H9 (cell line): ENCODE results near the gene TOMM7. TPM values are rescaled to one million over a fixed set of nuclear protein-coding genes. Genes with fewer than 3 reads are reported as not detected.

Experiments
- DNase-seq: peaks from one replicate; pipeline ENCODE4 v3.0.0-alpha.2; 2017
- H2AFZ ChIP-seq: one replicate; pipeline ENCODE4 v1.6.1; 2013; ENCODE audit warnings: mild to moderate bottlenecking, low read length, control low read depth, moderate library complexity
- H2AK5ac ChIP-seq: 2 replicates; pipeline ENCODE4 v1.6.1; 2013; ENCODE audit warnings: low read length, control low read depth, mixed read lengths; ENCODE audit not compliant: insufficient read length
- H2BK120ac ChIP-seq: one replicate; pipeline ENCODE4 v1.6.1; 2013; ENCODE audit warnings: low read depth, mild to moderate bottlenecking, low read length, control low read depth, inconsistent platforms; ENCODE audit not compliant: poor library complexity, severe bottlenecking
- H2BK12ac ChIP-seq: 2 replicates; pipeline ENCODE4 v1.6.1; 2013; ENCODE audit warnings: low read length, control low read depth, mixed read lengths, low read depth; ENCODE audit not compliant: insufficient read length
- H2BK15ac ChIP-seq: 2 replicates; pipeline ENCODE4 v1.6.1; 2013; ENCODE audit warnings: low read depth, low read length, control low read depth
- H2BK20ac ChIP-seq: one replicate; pipeline ENCODE4 v1.6.1; 2013; ENCODE audit warnings: low read depth, mild to moderate bottlenecking, low read length, control low read depth, inconsistent platforms; ENCODE audit not compliant: poor library complexity, severe bottlenecking
- H2BK5ac ChIP-seq: 2 replicates; pipeline ENCODE4 v1.6.1; 2013; ENCODE audit warnings: low read length, control low read depth, mixed read lengths; ENCODE audit not compliant: insufficient read length
- H3K14ac ChIP-seq: 2 replicates; pipeline ENCODE4 v1.6.1; 2013; ENCODE audit warnings: low read length, control low read depth; ENCODE audit not compliant: insufficient read depth
- H3K18ac ChIP-seq: 2 replicates; pipeline ENCODE4 v1.6.1; 2013; ENCODE audit warnings: low read depth, mild to moderate bottlenecking, mixed read lengths, low read length, control low read depth; ENCODE audit not compliant: insufficient read length
- H3K23ac ChIP-seq: 2 replicates; pipeline ENCODE4 v1.6.1; 2013; ENCODE audit warnings: low read length, control low read depth, mixed read lengths, low read depth; ENCODE audit not compliant: insufficient read length
- H3K23me2 ChIP-seq: 2 replicates; pipeline ENCODE4 v1.6.1; 2013; ENCODE audit warnings: low read depth, mild to moderate bottlenecking, mixed read lengths, low read length, control low read depth; ENCODE audit not compliant: insufficient read length, poor library complexity, severe bottlenecking
- H3K27ac ChIP-seq: 2 replicates; pipeline ENCODE4 v1.5.1; 2013; ENCODE audit warnings: low read length, control low read depth, mixed read lengths, low read depth; ENCODE audit not compliant: insufficient read length
- H3K27me3 ChIP-seq: 2 replicates; pipeline ENCODE4 v1.6.1; 2013; ENCODE audit warnings: low read length, control low read depth, inconsistent platforms; ENCODE audit not compliant: insufficient read depth
- H3K4ac ChIP-seq: 2 replicates; pipeline ENCODE4 v1.6.1; 2013; ENCODE audit warnings: low read depth, mild to moderate bottlenecking, control low read depth, inconsistent platforms, low read length, moderate library complexity
- H3K4me1 ChIP-seq: 2 replicates; pipeline ENCODE4 v1.6.1; 2013; ENCODE audit warnings: low read length, control low read depth, inconsistent platforms; ENCODE audit not compliant: insufficient read depth
- H3K4me2 ChIP-seq: 2 replicates; pipeline ENCODE4 v1.6.1; 2013; ENCODE audit warnings: low read length, control low read depth, mixed read lengths; ENCODE audit not compliant: insufficient read length, insufficient read depth
- H3K56ac ChIP-seq: 2 replicates; pipeline ENCODE4 v1.6.1; 2013; ENCODE audit warnings: low read depth, mild to moderate bottlenecking, mixed read lengths, low read length, control low read depth; ENCODE audit not compliant: insufficient read length
- H3K79me1 ChIP-seq: 2 replicates; pipeline ENCODE4 v1.6.1; 2013; ENCODE audit warnings: low read depth, mild to moderate bottlenecking, moderate library complexity, low read length, control low read depth, inconsistent platforms; ENCODE audit not compliant: insufficient read depth, poor library complexity, severe bottlenecking
- H3K79me2 ChIP-seq: 2 replicates; pipeline ENCODE4 v1.6.1; 2013; ENCODE audit warnings: low read length, control low read depth, inconsistent platforms; ENCODE audit not compliant: insufficient read depth
- H3K9ac ChIP-seq: 2 replicates; pipeline ENCODE4 v1.6.1; 2013; ENCODE audit warnings: low read length, control low read depth, mixed read lengths; ENCODE audit not compliant: insufficient read length; ENCODE audit errors: extremely low read depth
- H3K9me3 ChIP-seq: one replicate; pipeline ENCODE4 v1.6.1; 2013; ENCODE audit warnings: low read depth, low read length, inconsistent platforms; ENCODE audit not compliant: control insufficient read depth
- H3T11ph ChIP-seq: one replicate; pipeline ENCODE4 v1.6.1; 2013; ENCODE audit warnings: mild to moderate bottlenecking, low read length, control low read depth, inconsistent platforms
- H4K20me1 ChIP-seq: one replicate; pipeline ENCODE4 v1.6.1; 2013; ENCODE audit not compliant: control insufficient read depth, insufficient read length, insufficient read depth
- H4K5ac ChIP-seq: 2 replicates; pipeline ENCODE4 v1.6.1; 2013; ENCODE audit warnings: low read depth, mild to moderate bottlenecking, mixed read lengths, low read length, control low read depth; ENCODE audit not compliant: insufficient read length
- H4K8ac ChIP-seq: replicated peaks from 2 replicates; pipeline ENCODE4 v1.6.1; 2013; ENCODE audit warnings: low read length, control low read depth, mixed read lengths, low read depth; ENCODE audit not compliant: insufficient read length
- H4K91ac ChIP-seq: 2 replicates; pipeline ENCODE4 v1.6.1; 2013; ENCODE audit warnings: low read depth, mild to moderate bottlenecking, moderate library complexity, mixed read lengths, low read length, control low read depth; ENCODE audit not compliant: insufficient read length
- H3K27ac Mint-ChIP-seq, 3 experiments: 2 replicates in 2 of 3; 3 replicates in 1 of 3; pipeline ENCODE4 v1.8.0; 2020 to 2021; ENCODE audit warnings: mixed read lengths in 3 of 3, mild to moderate bottlenecking in 1 of 3, moderate library complexity in 1 of 3
- H3K27me3 Mint-ChIP-seq: 2 replicates; pipeline ENCODE4 v1.8.0; 2021; ENCODE audit warnings: low read depth, mild to moderate bottlenecking, moderate library complexity, mixed read lengths
- H3K36me3 Mint-ChIP-seq, 3 experiments: 2 replicates in 2 of 3; 3 replicates in 1 of 3; pipeline ENCODE4 v1.8.0; 2020 to 2021; ENCODE audit warnings: low read depth in 3 of 3, mixed read lengths in 3 of 3; ENCODE audit not compliant: insufficient read depth in 1 of 3
- H3K4me1 Mint-ChIP-seq, 2 experiments: 2 replicates each; pipeline ENCODE4 v1.8.0; 2020; ENCODE audit warnings: mixed read lengths in 2 of 2
- H3K4me3 Mint-ChIP-seq, 2 experiments: 2 replicates in 1 of 2; 3 replicates in 1 of 2; pipeline ENCODE4 v1.8.0; 2020 to 2021; ENCODE audit warnings: mild to moderate bottlenecking in 2 of 2, mixed read lengths in 2 of 2, moderate library complexity in 1 of 2
- H3K9me3 Mint-ChIP-seq, 2 experiments: 2 replicates in 1 of 2; 3 replicates in 1 of 2; pipeline ENCODE4 v1.8.0; 2020; ENCODE audit warnings: mild to moderate bottlenecking in 2 of 2, mixed read lengths in 2 of 2, moderate library complexity in 1 of 2
- WGBS: extraction: QIAGEN DNeasy Blood & Tissue Kit; methylation state at CpG from one replicate; pipeline ENCODE4 v1.1.7; 2013; ENCODE audit warnings: missing lambda C conversion rate, low lambda C conversion rate, mixed read lengths; ENCODE audit not compliant: insufficient read length; ENCODE audit errors: extremely low coverage; 5-methylcytosine and 5-hydroxymethylcytosine counted together
- total RNA-seq: library from RNA; stranded (reverse); gene quantifications from 2 replicates; pipeline ENCODE4 v1.2.1, GENCODE V29; 2021
- TF ChIP-seq, protein P1 (sequence below): fragments of 200-600 bp; sonication (generic); conservative IDR thresholded peaks from 3 replicates; pipeline ENCODE4 v1.8.0; 2021; ENCODE audit warnings: antibody characterized with exemption, mild to moderate bottlenecking

TOMM7 gene
- total RNA-seq, 1 experiment from 2014 or later: 368 TPM

- H3K27me3 ChIP-seq: no peaks in the 10 kb centered on the region
- no peak overlapping the region for H2BK120ac ChIP-seq
- no peak overlapping the region for H3K23ac ChIP-seq
- H2BK5ac ChIP-seq: no peak overlapping the region
- H3K23me2 ChIP-seq: no peaks in the 10 kb centered on the region
- H3K4me2 ChIP-seq: no peak overlapping the region
- Mint-ChIP-seq H3K9me3 (no peaks in the 10 kb centered on the region; a peak in 1 of 5 replicates), H3K4me3 (no peak overlapping the region), H3K4me1 (peaks cover 27 to 44% of the 10 kb centered on the region in 2 experiments), H3K27me3 (no peaks in the 10 kb centered on the region), H3K27ac (no peak overlapping the region), H3K36me3 (peaks cover 30 to 70% (median 56%) of the 10 kb centered on the region in 3 experiments)
- H3K79me2 ChIP-seq: no peaks in the 10 kb centered on the region
- H2AFZ ChIP-seq: no peak overlapping the region
- TF ChIP-seq, protein P1, sequence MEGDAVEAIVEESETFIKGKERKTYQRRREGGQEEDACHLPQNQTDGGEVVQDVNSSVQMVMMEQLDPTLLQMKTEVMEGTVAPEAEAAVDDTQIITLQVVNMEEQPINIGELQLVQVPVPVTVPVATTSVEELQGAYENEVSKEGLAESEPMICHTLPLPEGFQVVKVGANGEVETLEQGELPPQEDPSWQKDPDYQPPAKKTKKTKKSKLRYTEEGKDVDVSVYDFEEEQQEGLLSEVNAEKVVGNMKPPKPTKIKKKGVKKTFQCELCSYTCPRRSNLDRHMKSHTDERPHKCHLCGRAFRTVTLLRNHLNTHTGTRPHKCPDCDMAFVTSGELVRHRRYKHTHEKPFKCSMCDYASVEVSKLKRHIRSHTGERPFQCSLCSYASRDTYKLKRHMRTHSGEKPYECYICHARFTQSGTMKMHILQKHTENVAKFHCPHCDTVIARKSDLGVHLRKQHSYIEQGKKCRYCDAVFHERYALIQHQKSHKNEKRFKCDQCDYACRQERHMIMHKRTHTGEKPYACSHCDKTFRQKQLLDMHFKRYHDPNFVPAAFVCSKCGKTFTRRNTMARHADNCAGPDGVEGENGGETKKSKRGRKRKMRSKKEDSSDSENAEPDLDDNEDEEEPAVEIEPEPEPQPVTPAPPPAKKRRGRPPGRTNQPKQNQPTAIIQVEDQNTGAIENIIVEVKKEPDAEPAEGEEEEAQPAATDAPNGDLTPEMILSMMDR: no peak
- no peaks in the 10 kb centered on the region for H4K20me1 ChIP-seq
- no peak overlapping the region for H4K8ac ChIP-seq
- no peak overlapping the region for H2BK12ac ChIP-seq
- H3T11ph ChIP-seq: no peak overlapping the region
- H3K18ac ChIP-seq: no peak overlapping the region
- no peak overlapping the region for H3K9ac ChIP-seq
- no peak overlapping the region for H2BK20ac ChIP-seq
- H3K56ac ChIP-seq: no peak overlapping the region
- WGBS: no CpG with 5 or more reads among the region's 2 CpGs
- DNase-seq: no peak
- H4K5ac ChIP-seq: no peak overlapping the region
- no peak overlapping the region for H4K91ac ChIP-seq
- H3K14ac ChIP-seq: no peak overlapping the region
- no peak overlapping the region for H2BK15ac ChIP-seq
- H3K9me3 ChIP-seq: no peaks in the 10 kb centered on the region
- H2AK5ac ChIP-seq: no peak overlapping the region
- no peaks in the 10 kb centered on the region for H3K79me1 ChIP-seq
- no peak overlapping the region for H3K27ac ChIP-seq
- H3K4ac ChIP-seq: no peak overlapping the region
- peaks cover 2% of the 10 kb centered on the region; the same call in 1 of the 2 replicates for H3K4me1 ChIP-seq
Observed at GRCh38 chr7:22861576-22861975, 38.9 kb upstream of the TOMM7 start.
